Measurements from ENCODE around the gene TSC2. TPM values are rescaled to one million over a fixed set of nuclear protein-coding genes. Genes with fewer than 3 reads are reported as not detected.

TSC2 gene
- total RNA-seq, 3 donors from 2014 or later = 41.6 to 52.4 (median 48.9) TPM

- no peak for DNase-seq (ENCODE audit: low spot score in 2 of 2)
- Histone ChIP-seq H3K27ac (no peak overlapping the region), H3K9me3 (no peaks in the 10 kb centered on the region), H3K27me3 (no peaks in the 10 kb centered on the region), H3K4me1 (peaks cover 0 to 2% of the 10 kb centered on the region in 2 donors), H3K36me3 (no peaks in the 10 kb centered on the region), H3K4me3 (no peak overlapping the region)
- no peak for TF ChIP-seq POLR2AphosphoS5 (IDR thresholded peaks at IDR 0.05)
- no peak for TF ChIP-seq CTCF (IDR thresholded peaks at IDR 0.05)
- TF ChIP-seq POLR2A (IDR thresholded peaks at IDR 0.05) = no peak
- intact Hi-C loops (cut with DNase I; ENCODE audit: low total_unique reads) = no loop called here
Observed at GRCh38 chr16:2053897-2054296, 6.1 kb downstream of the TSC2 start.

- H3K9me3 ChIP-seq = no peaks in the 10 kb centered on the region
- peak overlapping the region in 1 of 2 donors; percentile 10 for H3K27ac ChIP-seq
- DNase-seq (ENCODE audit: low spot score in 2 of 2) = no peak
- no peaks in the 10 kb centered on the region for H3K27me3 ChIP-seq
- TF ChIP-seq POLR2A (IDR thresholded peaks at IDR 0.05) (no peak), POLR2AphosphoS5 (IDR thresholded peaks at IDR 0.05) (no peak), CTCF (IDR thresholded peaks at IDR 0.05) (no peak)
- no peaks in the 10 kb centered on the region for H3K36me3 ChIP-seq
- no peak overlapping the region for H3K4me3 ChIP-seq
- intact Hi-C loops (cut with DNase I; ENCODE audit: low total_unique reads) = no loop called here
- no peaks in the 10 kb centered on the region for H3K4me1 ChIP-seq
Observed at GRCh38 chr16:2054543-2055245, 6.9 kb downstream of the TSC2 start.

GRCh38 chr16:2056077-2056476 is 8.3 kb downstream of the TSC2 start:
- TF ChIP-seq POLR2AphosphoS5 (IDR thresholded peaks at IDR 0.05) = no peak
- TF ChIP-seq POLR2A (IDR thresholded peaks at IDR 0.05) = no peak
- no peak for TF ChIP-seq CTCF (IDR thresholded peaks at IDR 0.05)

GRCh38 chr16:2056681-2057407 is 9.1 kb downstream of the TSC2 start:
- no peaks in the 10 kb centered on the region for H3K9me3 ChIP-seq
- H3K27me3 ChIP-seq = no peaks in the 10 kb centered on the region
- DNase-seq (ENCODE audit: low spot score in 2 of 2) = no peak
- H3K4me3 ChIP-seq = no peak overlapping the region
- no peaks in the 10 kb centered on the region for H3K4me1 ChIP-seq
- TF ChIP-seq CTCF (IDR thresholded peaks at IDR 0.05) (peak in 1 of 3 donors; percentile 16), POLR2AphosphoS5 (IDR thresholded peaks at IDR 0.05) (no peak)
- no peaks in the 10 kb centered on the region for H3K36me3 ChIP-seq
- H3K27ac ChIP-seq = no peak overlapping the region
- intact Hi-C loops (cut with DNase I; ENCODE audit: low total_unique reads) = no loop called here

More at GRCh38 chr16:2056077-2056476, 8.3 kb downstream of the TSC2 start:
- H3K36me3 ChIP-seq = no peaks in the 10 kb centered on the region
- intact Hi-C loops (cut with DNase I; ENCODE audit: low total_unique reads) = no loop called here
- H3K4me3 ChIP-seq = no peak overlapping the region
- DNase-seq (ENCODE audit: low spot score in 2 of 2) = no peak
- H3K9me3 ChIP-seq = no peaks in the 10 kb centered on the region
- H3K4me1 ChIP-seq = no peaks in the 10 kb centered on the region
- no peak overlapping the region for H3K27ac ChIP-seq
- H3K27me3 ChIP-seq = no peaks in the 10 kb centered on the region

- no peak overlapping the region for H3K27ac ChIP-seq
- TF ChIP-seq POLR2AphosphoS5 (IDR thresholded peaks at IDR 0.05) = no peak
- TF ChIP-seq CTCF (IDR thresholded peaks at IDR 0.05) = no peak
- no peak for TF ChIP-seq POLR2A (IDR thresholded peaks at IDR 0.05)
- H3K4me1 ChIP-seq = no peaks in the 10 kb centered on the region
- no peak overlapping the region for H3K4me3 ChIP-seq
- H3K27me3 ChIP-seq = no peaks in the 10 kb centered on the region
- no peaks in the 10 kb centered on the region for H3K36me3 ChIP-seq
- no peak for DNase-seq (ENCODE audit: low spot score in 2 of 2)
- H3K9me3 ChIP-seq = no peaks in the 10 kb centered on the region
- intact Hi-C loops (cut with DNase I; ENCODE audit: low total_unique reads) = no loop called here
Observed at GRCh38 chr16:2057438-2057837, 9.7 kb downstream of the TSC2 start.

All from breast epithelium (tissue), 4 donors.